ENCODE measurements around the gene TGOLN2.

Gene TGOLN2

DNA sequence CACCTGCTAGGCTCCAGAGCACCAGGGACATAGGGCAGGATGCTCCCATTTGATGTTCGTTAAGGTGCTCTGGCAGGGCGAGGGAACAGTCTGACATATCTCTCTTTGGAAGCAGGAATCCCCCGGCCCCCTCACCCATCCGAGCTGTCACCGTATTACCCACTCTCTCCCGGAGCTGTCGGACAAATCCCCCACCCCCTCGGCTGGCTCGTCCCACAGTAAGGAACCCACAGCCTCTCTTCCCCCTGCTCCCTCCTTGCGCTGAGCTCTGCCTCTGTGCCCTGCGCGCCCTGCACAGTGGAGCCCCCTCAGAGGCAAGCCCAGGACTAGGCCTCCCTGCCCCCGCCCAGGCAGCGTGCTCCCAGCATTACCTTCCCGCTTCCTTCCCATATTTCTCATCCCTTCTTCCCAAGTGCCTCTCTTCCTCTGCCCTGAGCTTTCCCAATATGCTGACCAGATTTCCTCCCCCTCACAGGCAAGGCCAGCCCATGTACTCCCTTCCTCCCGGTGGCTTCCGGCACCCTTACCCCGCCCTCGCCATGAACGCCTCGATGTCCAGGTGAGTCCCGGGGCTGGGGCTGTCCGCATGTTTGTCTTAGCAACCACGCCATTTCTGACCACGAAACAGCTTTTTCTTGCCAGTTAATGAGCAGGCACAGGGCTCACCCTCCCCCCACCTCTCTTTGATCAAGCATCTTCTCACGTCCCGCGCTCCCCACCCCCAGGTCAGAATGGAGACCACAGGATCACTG is 23.8 kb downstream of the TGOLN2 start:
- DNase-seq: no peak

DNA sequence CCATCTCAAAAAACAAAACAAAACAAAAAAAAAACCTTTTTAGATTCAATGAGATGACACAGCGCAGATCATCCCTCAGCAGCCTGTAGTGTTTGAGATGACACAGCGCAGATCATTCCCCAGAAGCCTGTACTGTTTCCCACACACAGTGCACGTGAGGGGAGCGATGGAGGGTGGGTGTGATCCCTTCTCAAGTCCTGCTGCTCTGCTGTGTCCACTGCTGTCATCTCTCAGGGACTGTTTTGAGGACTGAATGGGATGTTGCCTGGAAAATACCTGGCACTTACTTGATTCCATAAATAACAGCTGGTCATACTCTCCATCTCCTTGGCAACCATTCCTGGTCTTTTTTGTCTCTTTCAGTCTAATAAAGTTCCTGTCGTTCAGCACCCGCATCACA is 25.7 kb downstream of the TGOLN2 start:
- no peak for DNase-seq

DNA sequence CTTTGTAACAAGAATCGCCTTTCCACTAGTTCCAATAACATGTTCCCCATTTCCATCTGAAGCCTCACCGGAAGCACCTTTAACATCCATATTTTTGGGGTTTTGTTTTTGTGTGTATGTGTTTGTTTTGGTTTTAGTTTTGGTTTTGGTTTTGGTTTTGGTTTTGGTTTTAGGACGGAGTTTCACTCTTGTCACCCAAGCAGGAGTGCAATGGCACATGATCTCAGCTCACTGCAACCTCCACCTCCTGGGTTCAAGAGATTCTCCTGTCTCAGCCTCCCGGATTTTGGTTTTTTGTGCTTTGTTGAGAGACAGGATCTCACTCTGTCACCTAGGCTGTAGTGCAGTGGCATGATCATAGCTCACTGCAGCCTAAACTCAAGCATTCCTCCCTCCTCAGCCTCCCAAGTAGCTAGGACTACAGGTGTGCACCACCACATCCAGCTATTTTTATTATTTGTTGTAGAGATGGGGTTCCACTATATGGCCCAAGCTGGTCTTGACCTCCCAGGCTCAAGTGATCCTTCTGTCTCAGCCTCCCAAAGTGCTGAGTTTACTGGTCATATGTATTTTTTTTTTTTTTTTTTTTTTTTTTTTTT is 36.3 kb downstream of the TGOLN2 start:
- no peak for DNase-seq

DNA sequence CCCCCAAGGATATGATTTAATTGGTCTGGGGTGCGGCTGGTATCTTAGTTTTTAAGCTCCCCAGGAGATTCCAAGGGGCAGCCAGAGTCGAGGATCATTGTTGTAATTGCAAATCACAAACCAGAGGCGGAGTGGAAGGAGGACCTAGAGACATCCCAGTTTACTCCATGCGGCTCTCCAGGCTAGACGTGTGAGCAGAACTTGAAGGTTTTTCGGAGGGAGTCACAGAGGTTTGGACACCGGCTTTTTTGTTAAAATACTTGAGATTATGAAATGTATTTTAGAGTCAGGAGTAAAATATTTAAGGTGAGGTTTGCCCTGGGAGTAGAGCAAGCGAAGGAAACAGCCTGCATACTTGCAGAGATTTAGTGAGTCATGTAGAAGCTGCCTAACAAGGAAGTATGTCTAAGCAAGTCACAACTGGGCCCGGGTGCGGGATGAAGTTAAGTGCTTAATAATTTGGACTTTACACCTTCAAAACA is 39.5 kb downstream of the TGOLN2 start:
- no peak for DNase-seq

DNA sequence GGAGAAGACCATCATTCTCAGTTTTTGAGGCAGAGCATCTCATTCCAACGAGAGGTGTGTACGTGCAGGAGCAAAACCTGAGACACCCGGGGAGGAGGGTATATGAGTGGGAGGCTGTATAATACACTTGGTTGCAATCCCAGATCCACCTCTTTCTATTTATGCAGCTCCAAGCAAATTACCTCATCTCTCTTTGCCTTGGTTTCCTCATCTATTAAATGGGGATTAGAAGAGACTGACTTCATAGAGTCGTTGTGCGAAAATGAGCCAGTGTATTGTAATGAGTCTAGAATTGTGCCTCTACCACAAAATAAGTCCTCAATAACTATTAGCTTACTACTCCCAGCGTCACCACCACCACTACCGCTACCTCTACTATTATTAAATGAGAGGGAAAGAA is 40.1 kb downstream of the TGOLN2 start:
- DNase-seq: no peak

DNA sequence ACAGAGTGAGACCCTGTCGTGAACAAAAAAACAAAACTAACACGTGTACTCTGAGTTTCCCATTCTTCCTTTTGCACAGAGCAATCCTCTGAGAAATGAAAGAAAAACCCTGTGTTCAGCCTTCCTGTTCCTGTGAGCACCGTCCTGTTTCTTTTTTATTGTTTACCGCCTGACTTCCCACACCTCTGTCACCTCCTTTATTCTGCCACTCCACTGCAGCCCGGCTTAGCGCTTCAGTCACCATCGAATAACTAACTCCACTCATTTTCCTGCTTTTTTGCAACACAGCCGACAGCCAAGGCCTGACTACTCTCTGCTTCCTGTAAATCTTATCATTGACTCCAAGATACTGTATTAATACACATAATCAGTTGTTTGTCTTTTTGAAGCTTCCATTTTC is 40.9 kb downstream of the TGOLN2 start:
- DNase-seq: no peak

DNA sequence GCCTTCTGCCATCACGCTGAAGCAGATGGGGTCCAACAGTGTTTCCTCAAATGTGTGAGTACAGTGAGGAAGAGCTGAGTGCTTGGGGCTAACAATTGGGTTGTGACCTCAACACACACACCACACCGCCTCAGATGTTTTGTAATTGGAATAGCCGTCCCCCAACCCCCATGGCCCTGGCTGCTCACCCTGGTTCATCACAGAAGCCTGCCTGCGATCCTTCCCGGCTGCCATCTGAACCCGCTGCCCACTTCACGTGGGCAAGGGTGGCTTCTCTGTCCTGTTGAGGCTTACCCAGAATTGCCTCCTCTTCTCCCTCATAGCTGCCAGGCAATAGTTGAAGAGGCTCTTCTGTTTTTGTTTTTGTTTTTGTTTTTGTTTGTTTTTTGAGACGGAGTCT is 44.1 kb downstream of the TGOLN2 start:
- no peak for DNase-seq

DNA sequence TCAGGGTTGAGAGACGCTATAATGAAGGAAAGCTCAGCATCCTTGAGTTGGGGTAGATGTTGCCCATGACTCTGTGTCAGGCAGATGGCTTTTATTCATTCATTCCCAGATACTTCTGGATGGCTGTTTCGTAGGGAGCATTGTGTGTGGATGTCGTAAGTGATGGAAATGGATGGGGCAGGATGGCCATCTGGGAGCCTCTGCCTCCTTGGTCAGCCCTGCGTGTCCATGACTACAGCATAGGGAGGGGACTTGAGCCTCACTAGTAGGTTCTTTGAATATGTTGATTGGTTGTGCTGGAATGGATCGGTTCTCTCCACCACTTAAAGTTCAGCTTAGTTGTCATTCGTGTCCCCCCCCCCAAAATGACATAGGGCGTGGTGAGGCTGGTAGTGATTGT is 44.9 kb downstream of the TGOLN2 start:
- no peak for DNase-seq

DNA sequence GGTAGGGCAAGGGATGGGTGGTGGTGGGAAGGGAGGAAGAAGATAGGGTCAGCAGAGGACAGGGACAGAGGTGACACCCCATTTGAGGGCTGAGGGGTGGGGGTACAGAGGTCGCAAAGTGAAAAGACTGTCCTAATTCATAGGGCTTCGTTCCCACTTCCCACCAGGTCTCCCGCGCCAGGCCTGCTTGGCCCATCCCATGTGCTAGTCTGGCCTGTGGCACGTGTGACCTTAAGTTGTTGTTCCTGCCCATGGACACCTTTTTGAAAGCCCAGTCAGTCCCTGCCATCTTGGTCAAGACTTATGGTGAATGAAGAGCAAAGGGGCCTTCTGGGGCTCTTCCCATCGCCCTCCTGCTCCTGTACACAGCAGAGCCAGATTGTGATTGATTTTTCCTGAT is 46.2 kb downstream of the TGOLN2 start:
- no peak for DNase-seq

DNA sequence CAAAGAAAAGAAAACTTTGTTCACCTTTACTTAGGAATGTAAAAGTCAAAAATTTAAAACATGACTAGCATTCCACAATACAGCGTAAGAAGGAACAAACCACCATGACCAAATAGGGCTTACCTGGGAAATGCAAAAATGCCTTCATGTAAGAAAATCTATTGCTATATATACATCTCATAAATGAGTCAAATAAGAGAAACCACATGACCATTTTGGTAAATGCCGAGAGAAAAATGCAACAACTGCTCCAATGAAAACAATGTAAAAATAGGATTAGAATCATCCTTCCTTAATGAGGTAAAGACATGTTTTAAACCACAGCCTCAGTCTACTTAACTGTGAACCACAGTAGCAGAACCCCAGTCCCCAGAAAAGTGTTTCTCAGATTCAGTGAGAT is 49.4 kb downstream of the TGOLN2 start:
- no peak for DNase-seq

DNA sequence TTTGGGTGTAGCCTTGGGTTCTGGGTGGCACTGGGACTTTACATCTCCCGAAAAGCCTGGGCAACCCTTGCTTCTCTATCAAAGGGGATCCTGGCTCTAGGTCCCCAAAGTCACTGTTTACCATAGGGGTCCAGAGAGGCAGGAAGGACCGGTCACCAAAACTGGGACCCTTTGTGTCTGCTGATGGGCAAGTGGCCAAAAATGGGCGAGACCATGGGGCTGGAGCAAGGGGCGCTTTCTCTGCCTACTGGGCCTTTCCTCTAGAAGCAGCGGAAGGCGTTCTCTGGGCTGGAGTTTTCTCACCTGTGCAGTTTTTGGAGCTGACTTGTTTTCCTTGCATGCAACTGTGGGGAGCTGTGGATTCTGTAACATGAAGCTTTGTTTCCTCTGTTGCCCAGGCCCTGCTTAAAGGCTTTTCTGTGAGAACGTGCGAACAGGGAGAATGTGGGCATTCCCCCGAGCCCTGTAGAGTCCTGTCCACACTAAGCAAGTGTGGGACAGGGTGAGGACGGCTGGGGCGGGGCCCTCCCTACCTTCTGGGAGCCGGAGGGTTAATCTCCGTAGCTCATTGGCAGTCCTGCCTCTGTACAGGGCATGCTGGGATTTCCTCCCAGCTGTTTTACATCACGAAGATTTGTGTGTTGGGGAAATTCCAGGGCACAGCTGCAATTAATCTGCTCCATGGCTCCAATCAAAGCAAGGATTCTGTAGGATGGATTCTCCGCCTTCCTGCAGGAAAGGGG is 50.2 kb downstream of the TGOLN2 start:
- no peak for DNase-seq

DNA sequence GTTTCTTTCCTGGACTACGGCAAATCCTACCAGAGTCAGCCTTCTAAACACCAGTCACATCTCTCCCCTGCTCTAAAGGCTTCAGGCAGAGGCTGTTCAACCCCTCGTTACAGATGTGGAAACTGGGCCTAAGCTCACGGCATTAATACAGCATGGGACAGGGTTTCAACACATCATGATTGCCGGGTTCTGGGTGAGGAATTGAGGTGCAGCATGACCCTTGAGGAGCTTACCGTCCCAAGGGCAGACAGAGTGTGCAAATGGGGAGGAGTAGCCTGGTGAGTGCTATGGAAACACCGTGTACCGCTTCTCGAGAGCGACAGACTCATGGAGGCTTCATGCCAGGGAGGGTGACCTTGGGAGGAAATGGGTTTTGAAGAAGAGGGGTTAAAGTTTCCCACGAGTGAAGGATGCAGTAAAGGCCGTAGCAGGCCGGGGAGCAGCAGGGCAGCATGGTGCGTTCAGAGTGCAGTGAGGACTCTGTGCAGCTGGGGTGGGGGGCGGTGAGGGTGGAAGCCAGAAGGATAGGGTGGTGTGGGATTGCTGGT is 51.1 kb downstream of the TGOLN2 start:
- no peak for DNase-seq

DNA sequence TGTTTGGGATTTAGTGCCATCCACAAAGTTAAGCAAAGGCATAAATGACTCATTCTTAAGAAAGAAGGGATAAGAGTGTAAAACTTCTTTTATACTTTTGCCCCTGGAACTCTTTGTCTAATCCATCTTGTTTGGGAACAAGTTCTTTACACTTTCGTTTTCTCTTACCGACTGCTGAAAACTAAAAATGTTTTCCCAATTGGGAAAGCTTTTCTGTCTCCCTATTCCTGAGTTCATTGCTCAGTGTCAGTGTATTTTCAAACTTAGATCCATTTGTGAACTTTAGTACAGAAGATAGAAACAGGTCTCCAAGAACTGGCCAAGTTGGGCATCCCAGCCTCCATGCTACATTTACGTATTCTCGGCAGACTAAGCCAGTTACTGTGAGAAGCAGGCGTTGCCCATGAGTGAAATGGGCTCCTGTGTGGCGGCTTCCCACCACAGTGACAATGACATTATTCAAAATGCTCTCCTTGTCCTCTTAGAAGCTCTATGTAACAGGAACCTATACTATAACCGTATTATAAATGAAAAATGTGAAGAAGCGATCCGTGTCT is 51.7 kb downstream of the TGOLN2 start:
- DNase-seq: no peak

DNA sequence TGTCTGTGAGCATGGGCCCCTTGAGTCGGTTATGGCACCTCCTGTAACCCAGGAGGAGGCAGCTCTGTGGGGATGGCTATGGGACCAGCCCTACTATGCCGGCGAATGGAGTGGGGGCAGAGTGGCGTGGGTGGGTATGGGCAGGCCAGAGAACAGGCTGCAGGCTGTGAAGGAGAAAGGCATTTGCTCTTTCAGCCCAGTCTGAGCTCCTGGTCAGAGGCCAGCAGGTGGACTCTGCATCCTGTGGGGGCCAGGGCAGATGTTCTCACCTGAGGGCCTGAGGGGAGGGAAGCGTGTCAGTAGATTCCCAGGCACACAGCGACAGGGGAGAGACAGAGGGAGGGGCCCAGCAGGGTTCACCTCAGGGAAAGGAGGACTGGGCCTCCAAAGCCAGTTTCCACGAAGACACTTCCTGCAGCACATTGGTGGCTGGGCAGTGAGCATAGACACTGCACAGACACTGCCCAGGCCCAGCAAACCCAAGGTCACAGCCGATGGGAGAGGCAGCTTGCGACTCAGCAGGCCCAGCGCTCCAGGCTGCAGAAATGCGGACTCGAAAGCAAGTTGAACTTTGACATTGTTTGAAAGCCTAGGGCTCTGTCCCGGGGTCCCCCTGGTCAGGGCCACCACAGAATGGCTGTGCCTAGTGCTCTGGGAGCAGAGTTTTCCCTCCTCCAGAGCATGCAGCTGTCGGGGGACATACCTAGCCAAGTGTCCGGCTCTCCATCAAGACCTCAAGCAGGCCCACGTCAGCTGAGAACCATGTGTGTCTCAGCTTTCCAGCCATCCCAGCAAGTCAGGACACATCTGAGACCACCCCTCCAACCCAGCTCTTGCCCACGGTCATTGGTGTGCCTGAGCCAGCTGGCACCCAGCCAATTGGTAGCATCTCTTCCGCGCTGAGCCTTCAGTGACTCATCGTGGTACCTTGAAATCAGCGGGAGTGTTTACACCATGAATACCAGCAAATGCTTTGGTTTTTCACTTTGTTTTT is 53.8 kb downstream of the TGOLN2 start:
- no peak for DNase-seq

DNA sequence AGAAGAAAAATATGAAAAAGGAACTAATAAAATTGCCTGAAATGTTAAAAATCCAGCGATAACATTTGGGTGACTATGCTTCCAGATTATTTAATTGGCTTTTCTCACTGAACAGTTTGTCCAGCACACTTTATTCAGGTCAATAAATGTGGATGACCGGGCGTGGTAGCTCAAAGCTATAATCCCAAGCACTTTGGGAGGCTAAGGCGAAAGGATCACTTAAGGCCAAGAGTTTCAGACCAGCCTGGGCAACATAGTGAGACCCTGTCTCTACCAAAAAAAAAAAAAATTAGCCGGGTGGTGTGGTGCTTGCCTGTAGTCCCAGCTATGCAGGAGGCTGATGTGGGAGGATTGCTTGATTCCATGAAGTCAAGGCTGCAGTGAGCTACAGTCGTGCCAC is 55.4 kb downstream of the TGOLN2 start:
- no peak for DNase-seq

DNA sequence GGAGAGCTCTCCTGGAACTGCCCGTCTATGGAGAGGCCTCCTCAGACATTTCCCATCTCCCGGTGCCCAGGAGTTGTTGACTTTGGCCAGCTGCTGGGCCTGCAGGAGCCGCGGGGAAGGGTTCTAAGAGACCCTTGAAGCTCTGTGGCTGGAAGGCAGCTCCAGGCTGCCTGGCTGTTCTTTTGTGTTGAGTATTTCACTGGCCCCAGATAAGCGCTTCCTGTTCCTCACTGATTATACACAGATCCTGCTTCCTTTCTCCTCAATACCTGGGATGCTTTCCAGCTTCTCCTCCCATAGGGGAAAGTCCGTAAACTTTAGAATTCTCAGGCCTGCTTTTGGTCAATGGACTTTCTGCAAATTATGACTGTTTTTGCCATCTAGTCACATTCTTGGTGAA is 57.8 kb downstream of the TGOLN2 start:
- DNase-seq: no peak

Data from stimulated activated CD4-positive, alpha-beta T cell treated with anti-CD3 and anti-CD28 coated beads, Interleukin-12 subunit alpha, Interleukin-12 subunit beta, amount 100 ng/mL, for 4 hours (primary cell).